HS-27A (cell line): ENCODE results near the gene TIGD3.
A peak's percentile ranks its signal among the peaks of the same experiment; 100 is the strongest.

Source experiments
- DNase-seq: peaks from one replicate; pipeline ENCODE4 v3.0.0-alpha.2; 2012; ENCODE audit warnings: low read depth, missing footprints

The TIGD3 gene, protein sequence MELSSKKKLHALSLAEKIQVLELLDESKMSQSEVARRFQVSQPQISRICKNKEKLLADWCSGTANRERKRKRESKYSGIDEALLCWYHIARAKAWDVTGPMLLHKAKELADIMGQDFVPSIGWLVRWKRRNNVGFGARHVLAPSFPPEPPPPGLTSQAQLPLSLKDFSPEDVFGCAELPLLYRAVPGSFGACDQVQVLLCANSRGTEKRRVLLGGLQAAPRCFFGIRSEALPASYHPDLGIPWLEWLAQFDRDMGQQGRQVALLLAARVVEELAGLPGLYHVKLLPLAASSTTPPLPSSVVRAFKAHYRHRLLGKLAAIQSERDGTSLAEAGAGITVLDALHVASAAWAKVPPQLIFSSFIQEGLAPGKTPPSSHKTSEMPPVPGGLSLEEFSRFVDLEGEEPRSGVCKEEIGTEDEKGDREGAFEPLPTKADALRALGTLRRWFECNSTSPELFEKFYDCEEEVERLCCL

DNA sequence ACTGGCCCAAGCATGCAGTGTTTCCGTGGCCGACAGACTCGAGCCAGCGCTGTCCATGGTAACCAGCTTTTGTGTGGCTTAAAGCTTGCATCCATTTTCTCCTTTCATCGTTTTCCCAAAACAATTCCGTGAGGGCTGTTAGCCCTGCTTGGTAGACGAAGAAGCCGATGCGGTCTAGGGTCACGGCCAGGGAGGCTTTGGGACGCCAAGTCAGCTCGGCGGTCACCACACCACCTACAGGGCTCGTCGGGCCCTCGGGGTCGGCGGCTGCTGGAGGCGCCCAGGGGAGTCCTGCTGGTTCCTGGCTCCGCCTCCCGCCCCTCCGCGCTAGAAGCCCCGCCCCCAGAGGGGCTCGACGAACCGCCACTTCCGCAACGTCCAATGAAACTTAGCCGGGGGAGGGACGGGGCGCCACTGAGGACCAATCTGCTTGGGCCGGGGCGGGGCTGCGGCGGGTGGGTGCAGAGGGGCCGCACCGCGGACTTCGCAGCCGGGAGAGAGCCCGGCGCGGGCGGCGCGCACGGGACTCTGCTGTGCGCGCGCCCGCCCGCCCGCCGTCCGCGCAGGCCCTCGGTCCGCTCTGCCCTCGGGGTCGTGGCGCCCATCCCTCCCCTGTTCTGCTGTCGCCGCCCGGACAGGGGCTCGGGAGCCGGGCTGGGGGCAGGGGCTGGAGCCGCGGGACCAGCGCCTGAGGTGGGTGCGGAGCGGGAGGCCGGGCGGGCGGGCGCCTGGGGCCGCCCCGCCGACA, at the start of gene TIGD3:
TIGD3 (plus strand) TSS at position 487 of the 748 bp plus-strand sequence. CDS start 1,058 bp downstream, outside the sequence.
- DNase-seq = peak; percentile 88

GRCh38 chr11:65305501-65306268, 48.9 kb upstream of the TIGD3 start:
- no peak for DNase-seq

GRCh38 chr11:65307298-65308229, 47.0 kb upstream of the TIGD3 start:
- no peak for DNase-seq

DNA sequence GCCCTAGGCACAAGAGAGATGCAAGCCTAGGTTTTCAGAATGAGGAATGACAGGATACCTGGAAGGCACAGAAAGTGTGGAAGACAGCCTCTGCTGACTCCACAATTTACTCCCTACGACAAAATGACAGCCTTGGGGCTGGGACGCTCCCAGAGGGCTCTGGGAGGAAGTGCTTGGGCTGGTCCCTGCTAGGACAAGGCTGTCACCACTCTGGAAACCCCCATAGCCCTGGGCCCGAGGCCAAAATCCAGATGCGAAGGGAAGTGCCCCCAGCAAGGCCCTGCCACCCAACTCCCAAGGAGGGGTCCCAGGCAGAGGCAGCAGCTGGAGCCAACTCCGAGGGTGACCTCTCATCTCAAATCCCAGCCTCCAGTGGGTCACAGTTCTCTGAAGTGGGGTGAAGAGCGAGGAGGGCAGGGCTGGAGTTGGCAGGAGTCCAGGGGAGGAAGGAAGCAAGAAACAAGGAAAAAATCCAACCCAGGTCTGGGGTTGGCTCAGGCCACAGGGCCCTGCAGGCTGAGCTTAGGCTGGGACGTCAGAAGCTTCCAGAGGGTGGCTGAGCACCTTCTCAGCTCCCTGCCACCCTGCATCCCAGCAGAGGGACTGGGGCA, 46.2 kb upstream of the TIGD3 start:
- no peak for DNase-seq

DNA sequence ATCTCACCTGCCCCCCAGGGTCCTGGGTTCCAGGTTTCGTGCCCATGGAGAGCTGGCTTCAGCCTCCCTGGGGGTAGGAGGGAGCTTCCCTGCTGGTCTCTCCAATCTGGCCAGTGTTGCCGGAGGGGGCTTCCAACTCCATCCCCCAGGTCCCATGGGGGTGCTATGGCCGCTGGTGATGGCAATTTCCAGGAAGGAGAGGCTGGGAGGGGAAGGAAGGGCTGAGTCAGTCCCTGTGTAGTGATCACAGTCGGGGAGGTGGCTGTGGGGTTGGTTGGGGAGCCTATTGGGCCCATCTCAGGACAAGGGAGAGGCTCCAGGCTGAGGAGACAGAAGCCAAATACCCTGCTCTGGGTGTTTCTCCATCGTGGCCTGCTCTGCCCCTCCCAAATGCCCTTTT, 45.5 kb upstream of the TIGD3 start:
- no peak for DNase-seq

DNA sequence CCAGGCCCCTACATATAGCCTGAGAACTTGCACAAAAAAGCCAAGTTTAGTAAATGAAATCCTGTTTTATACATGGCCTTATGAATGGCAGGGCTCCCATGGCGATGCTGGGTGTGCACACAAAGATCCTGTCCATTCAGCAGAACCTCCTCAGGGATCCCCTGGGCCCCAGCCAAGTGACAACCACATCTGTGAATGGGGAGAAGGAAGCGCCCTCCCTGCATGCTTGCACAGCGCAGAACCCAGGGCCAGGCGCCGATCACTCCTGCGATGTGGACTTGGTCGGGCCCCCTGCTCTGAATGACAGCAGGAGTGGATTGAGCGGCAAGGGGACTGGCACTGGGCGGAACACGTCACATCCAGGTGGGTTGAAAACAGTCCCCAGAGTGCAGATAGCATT, 44.3 kb upstream of the TIGD3 start:
- DNase-seq = no peak

DNA sequence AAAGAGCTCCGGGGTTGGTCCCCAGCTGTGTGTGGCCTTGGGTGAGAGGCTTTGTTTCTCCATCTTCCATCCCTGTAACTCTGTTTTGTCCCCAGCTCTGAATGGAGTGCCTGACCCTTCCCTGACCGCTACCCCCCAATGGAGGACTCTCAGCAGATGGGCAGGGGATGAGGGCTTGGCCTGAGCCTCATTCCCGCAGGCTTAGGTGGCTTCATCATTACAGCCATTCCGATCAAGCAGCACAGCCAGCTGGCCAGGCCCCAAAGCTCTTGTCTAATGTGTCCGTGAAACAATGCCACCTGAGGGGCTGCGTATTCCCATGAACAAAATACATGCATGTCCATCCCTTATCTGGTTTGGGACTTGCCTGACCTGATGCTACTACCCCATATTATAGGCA, 43.8 kb upstream of the TIGD3 start:
- DNase-seq = no peak

- DNase-seq = peak; percentile 83
These were observed 43.3 kb upstream of the TIGD3 start for GRCh38 chr11:65311170-65311678.

- peak; percentile 58 for DNase-seq
These were observed 39.9 kb upstream of the TIGD3 start, which contains the start of gene CDC42EP2 for GRCh38 chr11:65314501-65315203. CDC42EP2 (plus strand) TSS chr11:65314866; CDS start chr11:65320899, 6,033 bp downstream.

GRCh38 chr11:65315204-65315865, 39.2 kb upstream of the TIGD3 start:
- peak; percentile 66 for DNase-seq

DNA sequence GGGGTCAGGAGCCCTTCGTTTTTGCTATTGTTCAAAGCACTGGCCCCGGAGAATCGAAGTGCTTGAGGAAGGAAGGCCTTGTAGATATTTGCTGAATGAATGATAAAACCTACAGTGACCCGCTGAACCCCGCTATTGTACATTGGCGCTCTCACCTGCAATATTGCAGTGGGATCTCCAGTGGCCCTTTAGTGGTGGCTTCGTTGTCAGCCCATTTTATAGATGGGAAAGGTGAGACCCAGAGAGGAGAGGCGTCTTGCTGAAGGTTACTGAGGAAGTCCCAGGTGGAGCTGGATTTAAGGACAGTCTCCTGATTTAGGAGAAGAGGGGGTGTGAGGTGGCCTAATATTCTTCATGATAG, 38.7 kb upstream of the TIGD3 start:
- DNase-seq = no peak

DNA sequence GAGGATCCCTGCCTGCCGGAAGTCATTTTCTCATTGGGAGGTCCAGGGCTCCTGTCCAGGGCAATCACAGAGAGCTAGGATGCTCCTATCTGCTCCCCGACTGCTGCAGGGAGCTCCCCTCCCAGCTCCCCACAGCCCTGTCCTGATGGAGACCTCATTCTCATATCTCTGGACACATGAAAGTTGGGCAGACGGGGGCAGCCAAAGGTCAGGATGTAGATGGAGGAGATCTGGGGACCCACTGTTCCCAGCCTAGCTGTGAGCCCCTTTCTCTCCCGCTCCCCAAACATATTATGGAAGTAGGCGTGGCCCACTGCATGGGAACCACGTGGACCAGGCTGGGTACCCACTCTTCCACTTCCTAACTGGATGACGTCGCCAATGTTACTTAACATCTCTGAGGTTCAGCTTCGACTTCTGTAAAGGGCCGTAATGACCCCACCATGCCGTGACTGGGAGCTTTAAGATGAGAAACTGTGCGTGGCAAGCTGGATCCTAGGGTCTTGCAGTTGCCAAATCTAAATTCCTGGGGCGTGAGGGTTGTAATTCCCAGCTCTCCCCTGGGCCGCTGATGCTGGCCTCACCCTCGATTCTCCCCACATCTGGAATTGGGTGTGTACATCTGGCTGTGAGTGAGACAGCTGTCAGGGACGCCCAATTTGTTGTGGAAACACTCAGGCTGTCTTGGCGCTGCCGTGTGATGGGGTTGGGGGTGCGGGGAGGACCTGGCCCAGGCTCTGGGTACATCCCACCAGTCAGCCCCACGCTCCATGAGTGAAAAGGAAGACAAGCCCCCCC, 38.1 kb upstream of the TIGD3 start:
- DNase-seq = peak; percentile 84

- DNase-seq = peak; percentile 72
These were observed 37.3 kb upstream of the TIGD3 start for GRCh38 chr11:65317025-65317786.

- DNase-seq = no peak
These were observed 34.0 kb upstream of the TIGD3 start for GRCh38 chr11:65320386-65321075.

- no peak for DNase-seq
These were observed 33.5 kb upstream of the TIGD3 start for GRCh38 chr11:65321076-65321475.

GRCh38 chr11:65321828-65322485, 32.6 kb upstream of the TIGD3 start:
- DNase-seq = no peak

DNA sequence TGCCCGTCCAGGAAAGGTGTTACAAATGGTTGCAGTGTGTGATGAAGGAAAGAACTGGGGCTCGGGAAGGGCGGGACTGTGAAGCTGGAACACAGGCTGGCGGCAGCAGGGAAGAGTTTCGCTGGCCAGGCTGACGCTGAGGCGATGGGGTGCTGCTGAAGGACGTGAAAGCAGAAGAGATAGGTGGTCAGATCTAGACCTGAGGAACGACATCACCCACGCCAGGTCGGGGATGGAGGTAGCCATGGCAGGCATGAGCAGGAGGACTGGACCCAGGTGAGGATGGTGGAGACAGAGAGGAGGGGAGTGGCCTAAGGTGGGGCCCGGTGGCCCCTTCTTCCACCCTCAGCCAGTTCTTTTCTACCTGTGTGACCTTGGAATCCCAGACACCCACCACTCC, 30.7 kb upstream of the TIGD3 start:
- no peak for DNase-seq
